ENCODE measurements around the gene DLG3. TPM values are rescaled to one million over a fixed set of nuclear protein-coding genes. Genes with fewer than 3 reads are reported as not detected.

The DLG3 gene
- polyA plus RNA-seq, 1 donor (not counting 4 experiments of a cell fraction or from before 2014, with no cell fraction given), result 10.1 TPM

DNA sequence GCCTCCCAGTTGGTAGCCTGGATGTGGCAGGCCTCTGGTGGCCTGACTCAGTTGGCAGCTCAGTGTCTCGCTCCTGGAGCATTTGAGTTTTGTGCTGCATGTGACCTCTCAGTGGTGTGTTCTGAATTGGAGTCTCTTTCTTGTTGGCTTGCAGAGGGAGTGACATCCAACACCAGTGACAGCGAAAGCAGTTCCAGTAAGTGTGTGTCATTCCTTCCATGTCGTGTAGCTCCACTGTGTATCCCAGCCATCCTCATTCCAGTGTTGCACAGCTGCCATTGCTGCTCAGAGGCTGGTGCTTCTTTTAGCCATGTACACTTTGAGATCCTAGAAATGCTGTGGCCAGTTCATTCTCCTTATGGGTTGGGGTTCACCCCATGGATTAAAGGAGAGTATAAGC is 52.4 kb downstream of the DLG3 start:
- H3K9me1 ChIP-seq (ENCODE audit: control insufficient read depth, extremely low read depth, insufficient read depth, low read length), result no peaks in the 10 kb centered on the region
- no peak for FAIRE-seq

DNA sequence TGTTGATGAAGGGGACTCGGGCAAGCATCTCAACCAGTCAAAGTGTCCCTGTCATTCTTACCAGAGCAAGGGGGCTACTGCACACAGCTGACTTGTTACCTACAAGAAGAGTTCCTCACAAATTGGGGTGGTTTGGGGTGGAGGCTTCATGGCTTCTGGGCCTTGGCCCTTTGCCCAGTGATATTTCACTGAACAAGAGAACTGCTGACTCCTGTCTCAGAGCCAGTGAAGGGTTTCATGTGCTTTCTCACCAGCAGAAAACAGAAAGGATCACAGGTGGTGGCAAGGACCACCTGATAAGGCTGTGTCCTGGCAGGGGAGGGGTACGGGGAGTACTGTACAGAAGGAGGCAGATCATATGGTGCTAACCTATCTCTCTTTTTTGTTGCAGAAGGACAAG is 53.5 kb downstream of the DLG3 start:
- Histone ChIP-seq H3K9ac (ENCODE audit: control insufficient read depth, extremely low read depth, insufficient read depth, low read length) (no peak overlapping the region), H3K27ac (ENCODE audit: control insufficient read depth, insufficient read depth, low read length) (no peak overlapping the region), H4K20me1 (ENCODE audit: control insufficient read depth, extremely low read depth, insufficient read depth, low read length) (no peaks in the 10 kb centered on the region), H3K4me3 (ENCODE audit: control insufficient read depth in 2 of 3, extremely low read depth in 1 of 3, insufficient read depth in 2 of 3, low read depth in 1 of 3, low read length in 3 of 3) (no peak overlapping the region), H3K9me3 (ENCODE audit: control insufficient read depth, low read depth, low read length) (no peaks in the 10 kb centered on the region), H3K36me3 (ENCODE audit: control insufficient read depth in 2 of 2, extremely low read depth in 1 of 2, insufficient read depth in 2 of 2, low read length in 2 of 2) (no peaks in the 10 kb centered on the region), H3K79me2 (ENCODE audit: control insufficient read depth, insufficient read depth, low read length) (no peaks in the 10 kb centered on the region), H3K9me1 (ENCODE audit: control insufficient read depth, extremely low read depth, insufficient read depth, low read length) (no peaks in the 10 kb centered on the region), H3K4me2 (ENCODE audit: control insufficient read depth, extremely low read depth, insufficient read depth, low read depth, low read length) (no peak overlapping the region), H3K27me3 (ENCODE audit: control insufficient read depth, extremely low read depth, insufficient read depth, low read length) (no peaks in the 10 kb centered on the region), H2AFZ (ENCODE audit: control insufficient read depth, low read length) (no peak overlapping the region), H3K4me1 (ENCODE audit: control insufficient read depth, extremely low read depth, insufficient read depth, low read length) (no peaks in the 10 kb centered on the region)
- TF ChIP-seq EZH2 (IDR thresholded peaks at IDR 0.05; ENCODE audit: low read length), result no peak
- TF ChIP-seq, protein P1, sequence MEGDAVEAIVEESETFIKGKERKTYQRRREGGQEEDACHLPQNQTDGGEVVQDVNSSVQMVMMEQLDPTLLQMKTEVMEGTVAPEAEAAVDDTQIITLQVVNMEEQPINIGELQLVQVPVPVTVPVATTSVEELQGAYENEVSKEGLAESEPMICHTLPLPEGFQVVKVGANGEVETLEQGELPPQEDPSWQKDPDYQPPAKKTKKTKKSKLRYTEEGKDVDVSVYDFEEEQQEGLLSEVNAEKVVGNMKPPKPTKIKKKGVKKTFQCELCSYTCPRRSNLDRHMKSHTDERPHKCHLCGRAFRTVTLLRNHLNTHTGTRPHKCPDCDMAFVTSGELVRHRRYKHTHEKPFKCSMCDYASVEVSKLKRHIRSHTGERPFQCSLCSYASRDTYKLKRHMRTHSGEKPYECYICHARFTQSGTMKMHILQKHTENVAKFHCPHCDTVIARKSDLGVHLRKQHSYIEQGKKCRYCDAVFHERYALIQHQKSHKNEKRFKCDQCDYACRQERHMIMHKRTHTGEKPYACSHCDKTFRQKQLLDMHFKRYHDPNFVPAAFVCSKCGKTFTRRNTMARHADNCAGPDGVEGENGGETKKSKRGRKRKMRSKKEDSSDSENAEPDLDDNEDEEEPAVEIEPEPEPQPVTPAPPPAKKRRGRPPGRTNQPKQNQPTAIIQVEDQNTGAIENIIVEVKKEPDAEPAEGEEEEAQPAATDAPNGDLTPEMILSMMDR (optimal IDR thresholded peaks at IDR 0.05 in 1 of 3, IDR thresholded peaks at IDR 0.05 in 1 of 3, conservative IDR thresholded peaks at IDR 0.05 in 1 of 3; ENCODE audit: extremely low read depth in 1 of 3, insufficient read depth in 2 of 3, low read length in 3 of 3), result no peak
- dilution Hi-C loops (cut with MboI; ENCODE audit: extremely low pct_ligation_motif_present, low sequenced_read_pairs), result no loop called here
- FAIRE-seq (no peak), DNase-seq (ENCODE audit: low read depth, low spot score) (no peak)

More for the DNA sequence above, 52.4 kb downstream of the DLG3 start:
- H3K9ac ChIP-seq (ENCODE audit: control insufficient read depth, extremely low read depth, insufficient read depth, low read length), result no peak overlapping the region
- dilution Hi-C loops (cut with MboI; ENCODE audit: extremely low pct_ligation_motif_present, low sequenced_read_pairs), result no loop called here
- TF ChIP-seq, protein P1 (optimal IDR thresholded peaks at IDR 0.05 in 1 of 3, IDR thresholded peaks at IDR 0.05 in 1 of 3, conservative IDR thresholded peaks at IDR 0.05 in 1 of 3; ENCODE audit: extremely low read depth in 1 of 3, insufficient read depth in 2 of 3, low read length in 3 of 3), result no peak
- no peak for TF ChIP-seq EZH2 (IDR thresholded peaks at IDR 0.05; ENCODE audit: low read length)
- H3K36me3 ChIP-seq (ENCODE audit: control insufficient read depth in 2 of 2, extremely low read depth in 1 of 2, insufficient read depth in 2 of 2, low read length in 2 of 2), result no peaks in the 10 kb centered on the region
- DNase-seq (ENCODE audit: low read depth, low spot score), result no peak
- H3K9me3 ChIP-seq (ENCODE audit: control insufficient read depth, low read depth, low read length), result no peaks in the 10 kb centered on the region
- H4K20me1 ChIP-seq (ENCODE audit: control insufficient read depth, extremely low read depth, insufficient read depth, low read length), result no peaks in the 10 kb centered on the region
- no peaks in the 10 kb centered on the region for H3K79me2 ChIP-seq (ENCODE audit: control insufficient read depth, insufficient read depth, low read length)
- H3K4me2 ChIP-seq (ENCODE audit: control insufficient read depth, extremely low read depth, insufficient read depth, low read depth, low read length), result no peak overlapping the region
- no peak overlapping the region for H3K27ac ChIP-seq (ENCODE audit: control insufficient read depth, insufficient read depth, low read length)
- H3K4me1 ChIP-seq (ENCODE audit: control insufficient read depth, extremely low read depth, insufficient read depth, low read length), result no peaks in the 10 kb centered on the region
- no peaks in the 10 kb centered on the region for H3K27me3 ChIP-seq (ENCODE audit: control insufficient read depth, extremely low read depth, insufficient read depth, low read length)
- no peak overlapping the region for H2AFZ ChIP-seq (ENCODE audit: control insufficient read depth, low read length)
- no peak overlapping the region for H3K4me3 ChIP-seq (ENCODE audit: control insufficient read depth in 2 of 3, extremely low read depth in 1 of 3, insufficient read depth in 2 of 3, low read depth in 1 of 3, low read length in 3 of 3)

All from keratinocyte (primary cell).